HL-60 (cell line): ENCODE data around the gene C1D.

Experiments
- POLR2AphosphoS5 ChIP-seq: IDR thresholded peaks from 2 replicates; pipeline ENCODE4 v1.6.1; 2012; ENCODE audit warnings: low read depth
- TF ChIP-seq, protein P1 (sequence below): IDR thresholded peaks from one replicate; pipeline ENCODE4 v1.5.1; 2011; ENCODE audit warnings: low read length, control low read depth, inconsistent platforms; ENCODE audit not compliant: insufficient read depth

DNA sequence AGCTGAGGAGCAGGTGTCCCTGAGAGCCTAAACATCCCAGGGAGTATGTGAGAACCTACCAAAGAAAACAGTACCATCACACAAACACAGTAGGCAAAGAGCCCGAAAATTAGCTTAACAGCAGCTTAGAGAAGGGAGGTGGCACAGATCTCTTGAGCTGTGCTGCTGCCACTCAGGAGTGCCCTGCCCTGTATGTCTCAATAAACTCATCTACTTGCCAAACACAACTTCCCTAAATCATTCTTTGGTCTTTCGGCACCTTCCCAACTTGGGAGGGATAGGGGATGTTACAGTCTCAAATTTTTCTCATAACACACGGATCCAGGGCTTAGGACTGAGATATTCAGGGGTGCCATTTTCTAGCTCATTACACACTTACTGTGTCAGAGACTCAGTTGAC is 45.3 kb upstream of the C1D start:
- TF ChIP-seq, protein P1, sequence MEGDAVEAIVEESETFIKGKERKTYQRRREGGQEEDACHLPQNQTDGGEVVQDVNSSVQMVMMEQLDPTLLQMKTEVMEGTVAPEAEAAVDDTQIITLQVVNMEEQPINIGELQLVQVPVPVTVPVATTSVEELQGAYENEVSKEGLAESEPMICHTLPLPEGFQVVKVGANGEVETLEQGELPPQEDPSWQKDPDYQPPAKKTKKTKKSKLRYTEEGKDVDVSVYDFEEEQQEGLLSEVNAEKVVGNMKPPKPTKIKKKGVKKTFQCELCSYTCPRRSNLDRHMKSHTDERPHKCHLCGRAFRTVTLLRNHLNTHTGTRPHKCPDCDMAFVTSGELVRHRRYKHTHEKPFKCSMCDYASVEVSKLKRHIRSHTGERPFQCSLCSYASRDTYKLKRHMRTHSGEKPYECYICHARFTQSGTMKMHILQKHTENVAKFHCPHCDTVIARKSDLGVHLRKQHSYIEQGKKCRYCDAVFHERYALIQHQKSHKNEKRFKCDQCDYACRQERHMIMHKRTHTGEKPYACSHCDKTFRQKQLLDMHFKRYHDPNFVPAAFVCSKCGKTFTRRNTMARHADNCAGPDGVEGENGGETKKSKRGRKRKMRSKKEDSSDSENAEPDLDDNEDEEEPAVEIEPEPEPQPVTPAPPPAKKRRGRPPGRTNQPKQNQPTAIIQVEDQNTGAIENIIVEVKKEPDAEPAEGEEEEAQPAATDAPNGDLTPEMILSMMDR = no peak
- no peak for TF ChIP-seq POLR2AphosphoS5
